Tongue (tissue), 2 donors: ENCODE measurements around the gene RALA. TPM values are rescaled to one million over a fixed set of nuclear protein-coding genes. Genes with fewer than 3 reads are reported as not detected.
"Not testable (repeated sequence)": the region's sequence is repeated elsewhere in the genome, so short reads cannot be mapped to it uniquely, and the experiment has no call there.

Experiments used
- DNase-seq: peaks from one replicate; pipeline ENCODE4 v3.0.0-alpha.2; 2015
- total RNA-seq: library from RNA; depleted of rRNA; stranded (reverse); fragments of >200 nt; gene quantifications from one replicate; pipeline ENCODE4 v1.2.3, GENCODE V29; 2014

RALA gene
- total RNA-seq, 1 donor from 2014 or later = 32.1 TPM

DNA sequence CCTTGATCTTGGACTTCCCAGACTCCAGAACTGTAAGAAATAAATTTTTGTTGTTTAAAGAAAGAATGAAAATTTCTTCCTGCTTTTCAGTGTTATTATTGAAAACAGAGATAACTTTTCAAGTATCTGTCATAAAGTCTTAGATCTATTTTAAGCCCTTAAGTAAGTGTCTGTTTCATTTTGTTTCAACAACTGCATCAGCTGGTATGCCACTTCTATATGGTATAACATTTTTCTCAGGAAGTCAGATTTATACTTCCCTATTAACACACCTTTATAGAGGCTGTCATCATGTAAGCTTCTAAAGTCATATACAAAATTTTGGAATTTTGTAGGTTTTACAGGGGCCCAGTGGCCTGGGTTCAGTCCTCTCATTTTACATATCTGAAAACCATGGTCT, 24.4 kb downstream of the RALA start:
- no peak for DNase-seq

- no peak for DNase-seq
Observed at GRCh38 chr7:39650676-39651075, 27.3 kb downstream of the RALA start.

GRCh38 chr7:39651265-39651664, 27.9 kb downstream of the RALA start:
- no peak for DNase-seq

- DNase-seq = no peak
Observed at GRCh38 chr7:39656415-39656814, 33.0 kb downstream of the RALA start.

- no peak for DNase-seq
Observed at GRCh38 chr7:39659356-39660013, 36.1 kb downstream of the RALA start.

DNA sequence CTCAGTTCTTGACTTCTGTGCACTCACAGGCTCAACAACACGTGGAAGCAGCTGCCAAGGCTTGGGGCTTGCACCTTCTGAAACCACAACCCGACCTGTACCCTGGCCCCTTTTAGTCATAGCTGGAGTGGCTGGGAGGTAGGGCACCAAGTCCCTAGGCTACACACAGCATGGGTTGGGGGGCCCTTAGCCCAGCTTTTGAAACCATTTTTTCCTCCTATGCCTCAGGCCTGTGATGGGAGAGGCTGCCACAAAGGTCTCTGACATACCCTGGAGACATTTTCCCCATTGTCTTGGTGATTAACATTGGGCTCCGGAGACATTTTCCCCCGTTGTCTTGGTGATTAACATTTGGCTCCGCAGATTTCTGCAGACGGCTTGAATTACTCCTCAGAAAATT, 38.6 kb downstream of the RALA start:
- DNase-seq = no peak

DNA sequence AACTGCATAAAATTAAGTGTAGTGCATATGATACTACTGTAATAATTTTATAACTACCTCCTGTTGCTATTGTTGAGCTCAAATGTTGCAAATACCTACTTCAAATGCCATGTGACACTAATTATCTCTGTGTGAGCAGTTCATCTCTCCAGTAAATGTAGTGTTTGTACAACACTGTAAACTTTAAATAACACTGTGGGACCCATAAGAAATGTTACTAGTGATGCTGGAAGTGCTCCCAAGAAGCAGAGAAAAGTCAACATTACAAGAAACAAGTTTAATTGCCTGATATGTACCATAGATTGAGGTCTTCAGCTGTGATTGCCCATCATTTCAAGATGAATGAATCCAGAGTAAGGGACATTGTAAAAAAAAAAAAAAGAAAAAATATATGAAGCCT, 39.9 kb downstream of the RALA start:
- DNase-seq = no peak

- DNase-seq = no peak
Observed at GRCh38 chr7:39664057-39664456, 40.7 kb downstream of the RALA start.

DNA sequence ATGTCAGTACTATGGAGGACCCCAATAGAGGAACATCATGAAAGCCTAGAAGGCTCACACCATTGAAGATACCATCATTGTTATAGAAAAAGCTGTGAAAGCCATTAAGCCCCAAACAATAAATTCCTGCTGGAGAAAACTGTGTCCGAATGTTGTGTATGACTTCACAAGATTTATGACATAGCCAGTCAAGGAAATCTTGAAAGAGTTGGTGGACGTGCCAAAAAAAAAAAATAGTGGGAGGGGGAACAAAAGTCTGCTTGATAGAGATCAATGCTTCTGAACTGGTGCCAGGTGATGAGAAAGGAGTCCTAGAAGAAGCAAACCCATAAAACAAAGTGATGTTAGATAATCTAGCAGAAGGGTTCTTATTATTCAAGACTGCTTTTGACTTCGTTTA, 41.2 kb downstream of the RALA start:
- DNase-seq = no peak

- DNase-seq = no peak
Observed at GRCh38 chr7:39666562-39666961, 43.2 kb downstream of the RALA start.

DNA sequence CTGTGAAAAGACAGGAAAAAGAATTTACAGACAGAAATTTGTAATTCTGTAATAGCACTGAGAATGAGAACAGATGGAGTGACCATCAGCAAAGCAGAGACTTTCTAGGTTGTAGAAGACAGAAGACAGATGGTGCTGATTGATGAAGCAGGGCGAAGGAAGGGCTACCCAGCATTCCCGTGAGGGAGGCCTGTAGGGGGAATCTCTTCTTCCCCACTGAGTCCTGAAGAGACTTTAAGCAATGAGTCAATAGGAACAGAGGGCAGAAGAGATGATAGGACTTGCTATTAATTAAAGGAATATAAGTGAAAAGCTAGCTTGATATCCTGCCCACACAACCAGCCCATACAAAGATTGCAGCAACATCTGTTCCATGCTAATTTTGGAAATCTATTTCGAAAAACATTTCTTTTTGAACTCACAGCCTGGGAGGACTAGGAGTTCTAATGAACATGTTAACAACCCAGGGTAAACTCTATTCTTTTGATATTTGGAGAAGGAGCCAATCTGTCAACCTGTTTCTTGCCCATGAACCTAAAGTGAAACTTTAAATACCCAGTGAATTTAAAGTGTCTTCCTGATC, 44.1 kb downstream of the RALA start:
- peak; percentile 12 for DNase-seq

- DNase-seq = not testable (repeated sequence)
Observed at GRCh38 chr7:39668280-39668679, 44.9 kb downstream of the RALA start.

GRCh38 chr7:39670052-39670451, 46.7 kb downstream of the RALA start:
- no peak for DNase-seq

GRCh38 chr7:39670934-39671333, 47.6 kb downstream of the RALA start:
- DNase-seq = no peak

DNA sequence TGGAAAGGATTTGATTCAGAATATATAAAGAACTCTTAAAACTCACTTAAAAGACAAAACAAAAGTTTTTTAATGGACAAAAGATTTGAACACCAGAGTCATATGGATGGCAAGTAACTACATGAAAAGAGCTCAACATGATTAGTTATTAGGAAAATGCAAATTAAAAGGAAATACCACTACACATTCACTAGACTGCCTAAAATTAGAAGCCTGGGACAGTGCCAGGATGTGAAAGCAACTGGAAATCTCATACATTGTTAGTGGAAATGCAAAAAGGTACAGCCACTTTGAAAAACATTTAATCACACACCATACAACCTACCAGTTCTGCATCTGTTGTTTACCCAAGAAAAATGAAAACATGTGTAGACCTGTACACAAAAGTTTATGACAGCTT, 48.8 kb downstream of the RALA start:
- no peak for DNase-seq

DNA sequence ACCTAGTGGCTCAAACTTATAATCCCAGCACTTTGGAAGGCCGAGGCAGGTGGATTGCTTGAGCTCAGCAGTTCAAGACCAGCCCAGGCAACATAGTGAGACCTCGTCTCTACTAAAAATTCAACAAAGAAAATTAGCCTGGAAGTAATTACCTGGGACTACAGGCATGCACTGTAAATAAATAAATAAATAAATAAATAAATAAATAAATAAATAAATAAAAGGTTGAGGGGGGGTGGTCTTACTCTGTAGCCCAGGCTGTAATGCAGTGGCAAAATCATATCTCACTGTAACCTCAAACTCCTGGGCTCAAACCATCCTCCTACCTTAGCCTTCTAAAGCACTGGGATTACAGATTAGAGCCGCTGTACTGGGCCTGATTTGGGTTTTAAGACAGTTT, 50.5 kb downstream of the RALA start:
- DNase-seq = no peak

DNA sequence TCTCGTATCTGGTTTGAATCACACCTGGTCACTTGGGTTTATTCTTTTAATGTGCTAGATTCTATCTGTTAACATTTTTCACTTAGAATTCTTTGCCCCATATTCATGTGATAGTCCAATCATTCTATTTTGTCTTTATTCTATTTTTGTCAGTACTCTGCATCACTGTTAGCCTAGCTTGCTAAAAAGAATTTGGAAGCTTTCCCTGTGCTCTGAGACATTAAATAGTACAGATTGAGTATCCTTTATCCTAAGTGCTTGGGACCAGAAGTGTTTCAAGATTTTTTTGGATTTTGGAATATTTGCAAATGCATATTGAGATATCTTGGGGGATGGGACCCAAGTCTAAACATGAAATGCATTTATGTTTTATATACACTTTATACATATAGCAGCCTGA, 51.0 kb downstream of the RALA start:
- DNase-seq = no peak

DNA sequence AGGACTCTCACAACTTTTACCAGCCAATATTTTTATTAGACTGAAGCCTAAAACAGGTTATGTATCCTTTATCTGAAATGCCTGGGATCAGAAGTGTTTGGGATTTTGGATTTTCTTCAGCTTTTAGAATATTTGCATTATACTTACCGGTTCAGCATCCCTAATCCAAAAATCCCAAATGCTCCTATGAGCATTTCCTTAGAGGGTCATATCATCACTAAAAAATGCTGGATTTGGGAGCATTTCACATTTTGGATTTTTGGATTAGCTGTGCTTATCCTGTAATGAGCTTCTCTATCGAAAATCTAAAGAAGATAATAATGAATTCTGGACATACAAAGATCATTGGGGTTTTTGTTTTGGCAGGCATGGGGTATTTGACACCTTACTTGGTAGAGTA, 53.0 kb downstream of the RALA start:
- DNase-seq = no peak

DNA sequence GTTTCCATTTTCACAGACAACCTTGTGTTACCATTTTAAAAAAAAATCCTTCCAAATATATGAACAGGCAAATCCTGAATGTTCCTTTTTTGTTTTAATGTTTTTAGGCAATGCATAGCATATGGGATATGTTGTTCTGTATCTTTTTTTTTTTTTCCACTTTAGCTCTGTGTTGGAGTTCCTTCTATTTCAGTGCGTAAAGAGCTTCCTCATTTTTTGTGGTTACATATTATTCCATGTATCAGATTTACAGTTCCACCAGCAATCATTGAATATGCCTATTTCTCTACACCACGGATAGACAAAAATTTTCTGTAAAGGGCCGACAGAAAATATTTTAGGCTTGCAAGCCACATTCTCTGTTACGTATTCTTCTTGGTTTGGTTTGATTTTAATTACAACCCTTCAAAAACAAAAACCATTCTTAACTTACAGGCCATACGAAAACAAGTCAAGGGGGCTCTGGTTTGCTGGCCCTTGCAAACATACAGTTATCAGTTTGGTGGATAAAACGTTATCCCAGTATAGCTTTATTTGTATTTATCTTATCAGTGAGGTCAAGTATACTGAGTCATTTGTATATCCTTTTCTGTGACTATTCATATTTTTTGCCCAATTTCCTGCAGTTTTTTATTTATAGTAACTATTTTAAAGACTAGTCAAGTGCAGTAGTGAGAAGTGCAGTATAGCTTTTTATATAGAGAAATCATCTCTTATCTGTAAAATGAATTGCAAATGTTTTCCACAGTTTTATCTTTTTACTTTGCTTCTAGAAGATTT, 55.7 kb downstream of the RALA start:
- DNase-seq = no peak

DNA sequence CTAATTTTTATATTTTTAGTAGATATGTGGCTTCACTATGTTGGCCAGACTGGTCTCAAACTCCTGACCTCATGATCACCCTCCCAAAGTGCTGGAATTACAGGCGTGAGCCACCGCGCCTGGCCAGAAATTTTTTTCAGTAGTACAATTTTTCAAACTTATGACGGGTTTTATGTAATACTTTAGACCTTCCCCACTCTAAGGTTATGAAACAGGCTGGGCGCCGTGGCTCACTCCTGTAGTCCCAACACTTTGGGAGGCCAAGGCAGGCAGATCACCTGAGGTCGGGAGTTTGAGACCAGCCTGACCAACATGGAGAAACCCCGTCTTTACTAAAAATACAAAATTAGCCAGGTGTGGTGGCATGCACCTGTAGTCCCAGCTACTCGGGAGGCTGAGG, 56.5 kb downstream of the RALA start:
- DNase-seq = not testable (repeated sequence)

- no peak for DNase-seq
Observed at GRCh38 chr7:39681887-39682441, 58.6 kb downstream of the RALA start.

DNA sequence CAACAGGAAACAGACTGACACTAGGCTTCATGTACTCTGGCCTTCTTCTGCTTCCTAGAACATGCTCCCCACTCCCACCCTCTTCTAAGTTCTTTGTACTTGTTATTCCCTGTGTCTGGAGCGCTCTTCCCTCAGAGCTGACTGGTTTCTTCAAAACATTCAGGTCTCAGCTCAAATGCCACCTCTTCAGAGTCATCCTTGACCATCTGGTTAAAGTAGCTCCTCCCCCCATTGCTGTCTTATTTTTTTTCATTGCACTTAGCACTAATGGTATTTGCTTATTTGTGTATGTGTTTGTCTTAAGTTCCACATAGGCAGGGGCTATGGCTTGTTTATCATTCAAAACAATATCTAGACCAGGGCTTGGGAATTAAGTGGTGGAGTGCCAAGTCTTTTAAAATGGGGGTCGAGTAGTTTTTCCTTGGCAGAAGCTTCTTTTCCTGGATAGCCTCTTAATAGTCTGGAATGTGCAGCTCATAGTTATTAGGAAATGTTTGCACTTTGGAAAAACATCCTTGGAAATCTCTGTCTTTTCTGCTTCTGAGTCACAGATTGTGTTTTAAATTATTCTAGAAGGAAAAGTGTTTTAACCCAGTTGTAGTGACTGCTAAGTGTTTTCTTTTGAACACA, 60.0 kb downstream of the RALA start:
- no peak for DNase-seq
